NB4 (cell line): ENCODE results near the gene RUSC1.

Experiments
- DNase-seq: peaks from one replicate; pipeline ENCODE4 v3.0.0; 2010; ENCODE audit warnings: low read depth
- H3K4me3 ChIP-seq: one replicate; pipeline ENCODE4 v1.5.1; 2011; ENCODE audit warnings: mild to moderate bottlenecking, low read depth, low read length, moderate library complexity
- MYC ChIP-seq: IDR thresholded peaks from 2 replicates; pipeline ENCODE4 v1.6.1; 2011; ENCODE audit warnings: low read depth, low read length
- POLR2A ChIP-seq: IDR thresholded peaks from 2 replicates; pipeline ENCODE4 v1.6.1; 2011; ENCODE audit warnings: mild to moderate bottlenecking; ENCODE audit not compliant: insufficient read length; ENCODE audit errors: extremely low read depth
- TF ChIP-seq, protein P1 (sequence below): IDR thresholded peaks from 2 replicates; pipeline ENCODE4 v1.6.1; 2011; ENCODE audit warnings: low read depth, low read length
- TF ChIP-seq, protein P2 (sequence below): IDR thresholded peaks from one replicate; pipeline ENCODE4 v1.5.1; 2012; ENCODE audit warnings: low read depth, low read length

The RUSC1 gene

GRCh38 chr1:155360051-155360450, 39.4 kb downstream of the RUSC1 start:
- no peak for DNase-seq
- no peak overlapping the region for H3K4me3 ChIP-seq
- TF ChIP-seq, protein P1, sequence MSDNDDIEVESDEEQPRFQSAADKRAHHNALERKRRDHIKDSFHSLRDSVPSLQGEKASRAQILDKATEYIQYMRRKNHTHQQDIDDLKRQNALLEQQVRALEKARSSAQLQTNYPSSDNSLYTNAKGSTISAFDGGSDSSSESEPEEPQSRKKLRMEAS, result no peak
- TF ChIP-seq, protein P2, sequence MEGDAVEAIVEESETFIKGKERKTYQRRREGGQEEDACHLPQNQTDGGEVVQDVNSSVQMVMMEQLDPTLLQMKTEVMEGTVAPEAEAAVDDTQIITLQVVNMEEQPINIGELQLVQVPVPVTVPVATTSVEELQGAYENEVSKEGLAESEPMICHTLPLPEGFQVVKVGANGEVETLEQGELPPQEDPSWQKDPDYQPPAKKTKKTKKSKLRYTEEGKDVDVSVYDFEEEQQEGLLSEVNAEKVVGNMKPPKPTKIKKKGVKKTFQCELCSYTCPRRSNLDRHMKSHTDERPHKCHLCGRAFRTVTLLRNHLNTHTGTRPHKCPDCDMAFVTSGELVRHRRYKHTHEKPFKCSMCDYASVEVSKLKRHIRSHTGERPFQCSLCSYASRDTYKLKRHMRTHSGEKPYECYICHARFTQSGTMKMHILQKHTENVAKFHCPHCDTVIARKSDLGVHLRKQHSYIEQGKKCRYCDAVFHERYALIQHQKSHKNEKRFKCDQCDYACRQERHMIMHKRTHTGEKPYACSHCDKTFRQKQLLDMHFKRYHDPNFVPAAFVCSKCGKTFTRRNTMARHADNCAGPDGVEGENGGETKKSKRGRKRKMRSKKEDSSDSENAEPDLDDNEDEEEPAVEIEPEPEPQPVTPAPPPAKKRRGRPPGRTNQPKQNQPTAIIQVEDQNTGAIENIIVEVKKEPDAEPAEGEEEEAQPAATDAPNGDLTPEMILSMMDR, result no peak
- TF ChIP-seq MYC (no peak), POLR2A (no peak)

GRCh38 chr1:155379180-155379579, 58.5 kb downstream of the RUSC1 start:
- TF ChIP-seq, protein P1, result no peak
- TF ChIP-seq, protein P2, result no peak
- TF ChIP-seq POLR2A (no peak), MYC (no peak)
- no peak for DNase-seq
- H3K4me3 ChIP-seq, result no peak overlapping the region

- H3K4me3 ChIP-seq, result no peak overlapping the region
- TF ChIP-seq POLR2A (no peak), MYC (no peak)
- TF ChIP-seq, protein P2, result no peak
- TF ChIP-seq, protein P1, result no peak
- peak; percentile 24 for DNase-seq
These were observed 59.0 kb downstream of the RUSC1 start for GRCh38 chr1:155379631-155380090.
